ENCODE measurements around the gene C19orf12. TPM values are rescaled to one million over a fixed set of nuclear protein-coding genes. Genes with fewer than 3 reads are reported as not detected.

Gene C19orf12
- total RNA-seq, 6 donors from 2014 or later, result 11.4 to 30.4 (median 21.4) TPM

- H3K4me3 ChIP-seq, result no peak overlapping the region
- H3K36me3 ChIP-seq, result no peaks in the 10 kb centered on the region
- no peaks in the 10 kb centered on the region for H3K27me3 ChIP-seq
- H3K27ac ChIP-seq, result peak overlapping the region; percentile 64 to 91 (median 75)
- ATAC-seq (ENCODE audit: low FRiP score in 2 of 2), result peak in 1 of 2 donors; percentile 60
- H3K4me1 ChIP-seq, result peaks cover 22 to 40% (median 34%) of the 10 kb centered on the region in 4 donors
- WGBS, 2 donors, result 60 to 65% methylated on average over 14 to 17 of the region's 17 CpGs
- peak in 1 of 2 donors; percentile 26 for DNase-seq
- H3K9me3 ChIP-seq, result no peaks in the 10 kb centered on the region
- peak in 1 of 2 donors; percentile 42 for TF ChIP-seq POLR2AphosphoS5 (IDR thresholded peaks at IDR 0.05)
- TF ChIP-seq EP300 (IDR thresholded peaks at IDR 0.05), result no peak
- TF ChIP-seq, protein P1, sequence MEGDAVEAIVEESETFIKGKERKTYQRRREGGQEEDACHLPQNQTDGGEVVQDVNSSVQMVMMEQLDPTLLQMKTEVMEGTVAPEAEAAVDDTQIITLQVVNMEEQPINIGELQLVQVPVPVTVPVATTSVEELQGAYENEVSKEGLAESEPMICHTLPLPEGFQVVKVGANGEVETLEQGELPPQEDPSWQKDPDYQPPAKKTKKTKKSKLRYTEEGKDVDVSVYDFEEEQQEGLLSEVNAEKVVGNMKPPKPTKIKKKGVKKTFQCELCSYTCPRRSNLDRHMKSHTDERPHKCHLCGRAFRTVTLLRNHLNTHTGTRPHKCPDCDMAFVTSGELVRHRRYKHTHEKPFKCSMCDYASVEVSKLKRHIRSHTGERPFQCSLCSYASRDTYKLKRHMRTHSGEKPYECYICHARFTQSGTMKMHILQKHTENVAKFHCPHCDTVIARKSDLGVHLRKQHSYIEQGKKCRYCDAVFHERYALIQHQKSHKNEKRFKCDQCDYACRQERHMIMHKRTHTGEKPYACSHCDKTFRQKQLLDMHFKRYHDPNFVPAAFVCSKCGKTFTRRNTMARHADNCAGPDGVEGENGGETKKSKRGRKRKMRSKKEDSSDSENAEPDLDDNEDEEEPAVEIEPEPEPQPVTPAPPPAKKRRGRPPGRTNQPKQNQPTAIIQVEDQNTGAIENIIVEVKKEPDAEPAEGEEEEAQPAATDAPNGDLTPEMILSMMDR (IDR thresholded peaks at IDR 0.05), result no peak
Observed at GRCh38 chr19:29662604-29663404, 52.3 kb downstream of the C19orf12 start.

DNA sequence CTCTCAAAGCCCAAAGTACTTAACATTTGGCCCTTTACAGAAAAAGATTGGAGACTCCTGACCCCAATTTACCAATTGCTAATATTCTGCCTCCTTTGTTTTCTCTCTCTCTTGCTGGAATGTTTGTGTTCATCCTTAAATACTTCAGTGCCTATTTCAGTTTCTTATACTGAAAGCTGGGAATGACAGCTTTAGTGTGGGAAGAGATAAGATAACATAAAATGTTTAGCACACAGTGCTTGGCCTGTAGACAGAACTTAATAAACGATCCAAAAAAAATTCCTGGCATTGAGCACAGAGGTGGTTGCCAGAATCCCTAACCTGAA is 52.8 kb downstream of the C19orf12 start:
- Histone ChIP-seq H3K27ac (peak overlapping the region; percentile 46 to 91 (median 73)), H3K4me3 (no peak overlapping the region), H3K36me3 (no peaks in the 10 kb centered on the region), H3K9me3 (no peaks in the 10 kb centered on the region), H3K27me3 (no peaks in the 10 kb centered on the region), H3K4me1 (peaks cover 16 to 34% (median 28%) of the 10 kb centered on the region in 4 donors)
- 21 to 29% methylated on average over 1 of the region's 1 CpG for WGBS, 2 donors
- TF ChIP-seq, protein P1 (IDR thresholded peaks at IDR 0.05), result no peak
- TF ChIP-seq EP300 (IDR thresholded peaks at IDR 0.05) (no peak), POLR2AphosphoS5 (IDR thresholded peaks at IDR 0.05) (no peak), POLR2A (IDR thresholded peaks at IDR 0.05) (no peak)
- DNase-seq, result no peak
- ATAC-seq (ENCODE audit: low FRiP score in 2 of 2), result no peak

DNA sequence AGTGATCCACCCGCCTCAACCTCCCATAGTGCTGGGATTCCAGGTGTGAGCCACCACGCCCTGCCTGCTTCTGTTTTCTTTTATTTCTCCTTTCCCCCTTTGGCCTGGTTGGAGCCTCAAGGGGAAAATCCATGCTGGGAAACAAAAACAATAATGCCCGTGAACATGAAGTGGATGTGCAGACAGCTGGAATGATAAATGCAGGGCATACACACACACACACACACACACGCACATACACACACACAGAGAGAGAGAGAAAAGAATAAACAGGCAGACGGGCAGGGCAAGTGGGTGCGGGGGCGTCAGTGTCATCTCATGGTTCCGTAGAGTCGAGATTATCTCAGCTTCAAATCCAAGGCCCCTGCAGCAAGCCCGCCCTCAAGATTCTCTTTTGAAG is 54.2 kb downstream of the C19orf12 start:
- ATAC-seq (ENCODE audit: low FRiP score in 2 of 2) (no peak), DNase-seq (peak in 1 of 2 donors; percentile 15)
- H3K4me1 ChIP-seq, result peaks cover 7 to 20% (median 17%) of the 10 kb centered on the region in 4 donors
- no peaks in the 10 kb centered on the region for H3K27me3 ChIP-seq
- TF ChIP-seq, protein P1 (IDR thresholded peaks at IDR 0.05), result no peak
- TF ChIP-seq POLR2A (IDR thresholded peaks at IDR 0.05) (no peak), EP300 (IDR thresholded peaks at IDR 0.05) (no peak), POLR2AphosphoS5 (IDR thresholded peaks at IDR 0.05) (no peak)
- 64 to 74% methylated on average over 10 of the region's 10 CpGs for WGBS, 2 donors
- no peaks in the 10 kb centered on the region for H3K36me3 ChIP-seq
- H3K9me3 ChIP-seq, result no peaks in the 10 kb centered on the region
- H3K27ac ChIP-seq, result peak overlapping the region in 1 of 4 donors; percentile 64
- H3K4me3 ChIP-seq, result no peak overlapping the region

- H3K4me1 ChIP-seq, result peaks cover 4 to 8% (median 7%) of the 10 kb centered on the region in 4 donors
- no peaks in the 10 kb centered on the region for H3K9me3 ChIP-seq
- DNase-seq (no peak), ATAC-seq (ENCODE audit: low FRiP score in 2 of 2) (no peak)
- 70 to 77% methylated on average over 5 of the region's 5 CpGs for WGBS, 2 donors
- TF ChIP-seq, protein P1 (IDR thresholded peaks at IDR 0.05), result no peak
- no peak for TF ChIP-seq POLR2A (IDR thresholded peaks at IDR 0.05)
- TF ChIP-seq POLR2AphosphoS5 (IDR thresholded peaks at IDR 0.05), result no peak
- no peak for TF ChIP-seq EP300 (IDR thresholded peaks at IDR 0.05)
- H3K27ac ChIP-seq, result no peak overlapping the region
- no peaks in the 10 kb centered on the region for H3K36me3 ChIP-seq
- no peaks in the 10 kb centered on the region for H3K27me3 ChIP-seq
- H3K4me3 ChIP-seq, result no peak overlapping the region
Observed at GRCh38 chr19:29658221-29658991, 56.7 kb downstream of the C19orf12 start.

Data from upper lobe of left lung (tissue), 6 donors.